ENCODE results near the gene NCCRP1. TPM values are rescaled to one million over a fixed set of nuclear protein-coding genes. Genes with fewer than 3 reads are reported as not detected.
A peak's percentile ranks its signal among the peaks of the same experiment; 100 is the strongest.

The NCCRP1 gene
- total and polyA plus RNA-seq, 2 donors (not counting 3 experiments of a cell fraction or from before 2014, with no cell fraction given) = 0.06 TPM; not detected in 1

GRCh38 chr19:39247701-39248664 is 51.2 kb downstream of the NCCRP1 start:
- no peak overlapping the region for H3K9ac ChIP-seq (replicated peaks; ENCODE audit: extremely low read depth, insufficient read depth, low read length)
- no peaks in the 10 kb centered on the region for H4K20me1 ChIP-seq (replicated peaks; ENCODE audit: control insufficient read depth, extremely low read depth, insufficient read depth, low read length)
- CTCF ChIA-PET = no interaction called here
- TF ChIP-seq EZH2 (IDR thresholded peaks at IDR 0.05; ENCODE audit: borderline replicate concordance, low read depth, low read length, severe bottlenecking) = peak; percentile 94
- TF ChIP-seq POLR2AphosphoS5 (IDR thresholded peaks at IDR 0.05; ENCODE audit: insufficient read depth, low read depth, low read length) = no peak
- no peaks in the 10 kb centered on the region for H3K4me1 ChIP-seq (ENCODE audit: control insufficient read depth, extremely low read depth, insufficient read depth, low read length)
- no peak overlapping the region for H3K4me2 ChIP-seq (ENCODE audit: insufficient read depth, low read length)
- DNase-seq (ENCODE audit: low read depth, low spot score) = no peak
- H3K36me3 ChIP-seq (ENCODE audit: control insufficient read depth in 2 of 2, extremely low read depth in 1 of 2, insufficient read depth in 2 of 2, low read length in 2 of 2) = no peaks in the 10 kb centered on the region
- no TSS peak for BruUV-seq (replicated peaks)
- H3K9me3 ChIP-seq (replicated peaks; ENCODE audit: control insufficient read depth, insufficient read depth, low read length) = no peaks in the 10 kb centered on the region
- H3K27me3 ChIP-seq (ENCODE audit: control insufficient read depth in 2 of 2, insufficient read depth in 2 of 2, low read length in 2 of 2) = peaks cover 30 to 38% of the 10 kb centered on the region in 2 experiments
- peak overlapping the region; percentile 62 for H2AFZ ChIP-seq (ENCODE audit: low read depth, low read length)
- FAIRE-seq = no peak
- no peak overlapping the region for H3K4me3 ChIP-seq (replicated peaks in 1 of 3; ENCODE audit: insufficient read depth in 1 of 3, low read depth in 1 of 3, low read length in 3 of 3)
- H3K27ac ChIP-seq (ENCODE audit: insufficient read depth, low read depth, low read length) = no peak overlapping the region
- H3K79me2 ChIP-seq (ENCODE audit: control insufficient read depth, insufficient read depth, low read length) = no peaks in the 10 kb centered on the region
- intact Hi-C loops (cut with micrococcal nuclease) (no loop called here), dilution Hi-C loops (cut with MboI; ENCODE audit: extremely low pct_ligation_motif_present, low sequenced_read_pairs) (no loop called here)
- POLR2A ChIA-PET = no interaction called here
- no peaks in the 10 kb centered on the region for H3K9me1 ChIP-seq (replicated peaks; ENCODE audit: control insufficient read depth, extremely low read depth, insufficient read depth, low read length)

- no TSS peak for BruUV-seq (replicated peaks)
- H3K4me1 ChIP-seq (ENCODE audit: control insufficient read depth, extremely low read depth, insufficient read depth, low read length) = no peaks in the 10 kb centered on the region
- DNase-seq (ENCODE audit: low read depth, low spot score) (no peak), FAIRE-seq (no peak)
- dilution Hi-C loops (cut with MboI; ENCODE audit: extremely low pct_ligation_motif_present, low sequenced_read_pairs) = no loop called here
- H3K4me2 ChIP-seq (ENCODE audit: insufficient read depth, low read length) = no peak within 1 kb of the TSS
- H2AFZ ChIP-seq (ENCODE audit: low read depth, low read length) = peak within 1 kb of the TSS; percentile 62
- H3K27ac ChIP-seq (ENCODE audit: insufficient read depth, low read depth, low read length) = no peak within 1 kb of the TSS
- TF ChIP-seq JUN (IDR thresholded peaks at IDR 0.05; ENCODE audit: borderline replicate concordance, insufficient read depth, insufficient read length, low read depth) = no peak
- no peak for TF ChIP-seq CTCF (IDR thresholded peaks at IDR 0.05; ENCODE audit: extremely low read depth in 1 of 2, insufficient read depth in 1 of 2, low read depth in 1 of 2, low read length in 2 of 2)
- TF ChIP-seq POLR2AphosphoS5 (IDR thresholded peaks at IDR 0.05; ENCODE audit: insufficient read depth, low read depth, low read length) = no peak
- TF ChIP-seq MYC (IDR thresholded peaks at IDR 0.05; ENCODE audit: low read depth, low read length) = no peak
- TF ChIP-seq POLR2A (IDR thresholded peaks at IDR 0.05; ENCODE audit: low read depth, low read length) = no peak
- no peak for TF ChIP-seq EZH2 (IDR thresholded peaks at IDR 0.05; ENCODE audit: borderline replicate concordance, low read depth, low read length, severe bottlenecking)
- TF ChIP-seq FOS (IDR thresholded peaks at IDR 0.05; ENCODE audit: borderline replicate concordance, insufficient read depth, low read length) = no peak
- no peaks in the 10 kb centered on the region for H3K9me1 ChIP-seq (replicated peaks; ENCODE audit: control insufficient read depth, extremely low read depth, insufficient read depth, low read length)
- ChIA-PET POLR2A (no interaction called here), CTCF (interaction anchor here (1.3 kb wide), 1 partner anchor 13 kb away, joined by 4 read pairs; no protein-coding TSS in a partner anchor)
- H3K79me2 ChIP-seq (ENCODE audit: control insufficient read depth, insufficient read depth, low read length) = no peaks in the 10 kb centered on the region
- intact Hi-C loops (cut with micrococcal nuclease) = no loop called here
- H3K9ac ChIP-seq (replicated peaks; ENCODE audit: extremely low read depth, insufficient read depth, low read length) = no peak within 1 kb of the TSS
- no peaks in the 10 kb centered on the region for H4K20me1 ChIP-seq (replicated peaks; ENCODE audit: control insufficient read depth, extremely low read depth, insufficient read depth, low read length)
- no peak within 1 kb of the TSS for H3K4me3 ChIP-seq (replicated peaks in 1 of 3; ENCODE audit: insufficient read depth in 1 of 3, low read depth in 1 of 3, low read length in 3 of 3)
- peaks cover 33 to 38% of the 10 kb centered on the region in 2 experiments for H3K27me3 ChIP-seq (ENCODE audit: control insufficient read depth in 2 of 2, insufficient read depth in 2 of 2, low read length in 2 of 2)
- no peaks in the 10 kb centered on the region for H3K9me3 ChIP-seq (replicated peaks; ENCODE audit: control insufficient read depth, insufficient read depth, low read length)
- no peaks in the 10 kb centered on the region for H3K36me3 ChIP-seq (ENCODE audit: control insufficient read depth in 2 of 2, extremely low read depth in 1 of 2, insufficient read depth in 2 of 2, low read length in 2 of 2)
These were observed 52.0 kb downstream of the NCCRP1 start, which contains the start of gene IFNL4 for GRCh38 chr19:39248806-39249205. Gene IFNL4, minus strand, starts transcription at chr19:39248856.
